DND-41 (cell line): ENCODE data around the gene PXK.

Source experiments
- ATAC-seq: fragments of 200-7000 bp; cut with Tn5 transposase; 3 replicates; pipeline ENCODE4 v1.9.1; 2021; ENCODE audit warnings: low read depth; ENCODE audit not compliant: insufficient read depth
- DNase-seq: peaks from one replicate; pipeline ENCODE4 v3.0.0-alpha.2; 2020
- H2AFZ ChIP-seq: 2 replicates; pipeline ENCODE4 v1.6.0; 2012; ENCODE audit warnings: low read depth, low read length
- H3K27ac ChIP-seq: 2 replicates; pipeline ENCODE4 v1.5.1; 2012; ENCODE audit warnings: low read length, inconsistent platforms
- H3K27me3 ChIP-seq: fragments of 200-600 bp; sonication (generic); 2 replicates; pipeline ENCODE4 v1.6.0; 2012; ENCODE audit warnings: low read length, mild to moderate bottlenecking, inconsistent platforms; ENCODE audit not compliant: insufficient read depth, poor library complexity
- H3K36me3 ChIP-seq: 2 replicates; pipeline ENCODE4 v1.5.1; 2012; ENCODE audit warnings: low read length, inconsistent platforms; ENCODE audit not compliant: insufficient read depth
- H3K4me1 ChIP-seq: 2 replicates; pipeline ENCODE4 v1.5.1; 2012; ENCODE audit warnings: mild to moderate bottlenecking, low read length; ENCODE audit not compliant: insufficient read depth
- H3K4me2 ChIP-seq: 2 replicates; pipeline ENCODE4 v1.6.0; 2012; ENCODE audit warnings: mild to moderate bottlenecking, moderate library complexity, low read length, inconsistent platforms; ENCODE audit not compliant: insufficient read depth
- H3K4me3 ChIP-seq, 2 experiments: fragments of 200-600 bp in 1 of 2; shearing (Covaris generic) in 1 of 2; 2 replicates each; pipeline ENCODE4 v1.5.1; 2012 to 2016; ENCODE audit warnings: inconsistent platforms in 2 of 2, low read length in 2 of 2, mild to moderate bottlenecking in 2 of 2, low read depth in 1 of 2, moderate library complexity in 1 of 2
- H3K79me2 ChIP-seq: 2 replicates; pipeline ENCODE4 v1.6.0; 2012; ENCODE audit warnings: low read length, inconsistent platforms; ENCODE audit not compliant: insufficient read depth
- H3K9ac ChIP-seq: 2 replicates; pipeline ENCODE4 v1.6.0; 2012; ENCODE audit warnings: low read depth, mild to moderate bottlenecking, inconsistent platforms, low read length, moderate library complexity
- H3K9me3 ChIP-seq: 2 replicates; pipeline ENCODE4 v1.5.1; 2012; ENCODE audit warnings: low read length, moderate library complexity, mild to moderate bottlenecking, inconsistent platforms; ENCODE audit not compliant: insufficient read depth, severe bottlenecking
- H4K20me1 ChIP-seq: 2 replicates; pipeline ENCODE4 v1.6.0; 2012; ENCODE audit warnings: low read length; ENCODE audit not compliant: insufficient read depth
- EZH2 ChIP-seq: IDR thresholded peaks from 3 replicates; pipeline ENCODE4 v1.6.1; 2012; ENCODE audit warnings: borderline replicate concordance, low read depth, mild to moderate bottlenecking, moderate library complexity, low read length, inconsistent platforms; ENCODE audit not compliant: severe bottlenecking
- TF ChIP-seq, protein P1 (sequence below): IDR thresholded peaks from 2 replicates; pipeline ENCODE4 v1.5.1; 2012; ENCODE audit warnings: borderline replicate concordance, low read length, moderate library complexity, mild to moderate bottlenecking; ENCODE audit not compliant: poor library complexity, severe bottlenecking; ENCODE audit errors: extremely low read depth

The PXK gene

DNA sequence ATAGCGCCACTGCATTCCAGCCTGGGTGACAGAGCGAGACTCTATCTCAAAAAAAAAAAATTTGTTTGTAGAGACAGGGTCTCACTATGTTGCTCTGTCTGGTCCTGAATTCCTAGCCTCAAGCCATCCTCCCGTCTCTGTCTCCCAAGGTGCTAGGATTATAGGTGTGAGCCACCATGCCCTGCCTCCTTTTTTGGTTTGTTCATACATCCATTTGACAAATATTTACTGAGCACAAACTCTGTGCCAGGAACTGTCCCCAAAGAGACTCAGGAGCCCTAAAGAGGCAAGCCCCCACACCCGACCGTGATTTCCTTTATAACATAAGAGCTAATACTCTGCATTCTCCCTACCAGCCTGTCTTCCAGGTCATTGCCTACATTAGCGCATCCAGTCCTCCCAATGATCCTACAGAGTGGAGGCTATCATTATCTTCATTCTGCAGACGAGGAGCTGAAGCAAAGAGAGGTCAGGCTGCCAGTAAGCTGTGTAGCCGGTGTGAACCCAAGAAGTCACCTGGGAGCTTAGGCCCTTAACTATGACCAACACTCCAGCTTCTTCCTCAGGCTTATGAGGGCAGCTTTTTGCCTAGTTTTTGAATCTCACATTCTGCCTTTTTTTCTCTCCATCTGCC is 6.3 kb upstream of the PXK start:
- ATAC-seq (no peak), DNase-seq (no peak)
- H3K4me1 ChIP-seq = no peaks in the 10 kb centered on the region
- no peaks in the 10 kb centered on the region for H3K9me3 ChIP-seq
- no peak overlapping the region for H3K27ac ChIP-seq
- H3K4me3 ChIP-seq = no peak overlapping the region
- H3K36me3 ChIP-seq = peaks cover 3% of the 10 kb centered on the region; the same call in 1 of the 2 replicates
- no peaks in the 10 kb centered on the region for H3K27me3 ChIP-seq
- H3K9ac ChIP-seq = no peak overlapping the region
- H4K20me1 ChIP-seq = no peaks in the 10 kb centered on the region
- H3K4me2 ChIP-seq = no peak overlapping the region
- TF ChIP-seq, protein P1, sequence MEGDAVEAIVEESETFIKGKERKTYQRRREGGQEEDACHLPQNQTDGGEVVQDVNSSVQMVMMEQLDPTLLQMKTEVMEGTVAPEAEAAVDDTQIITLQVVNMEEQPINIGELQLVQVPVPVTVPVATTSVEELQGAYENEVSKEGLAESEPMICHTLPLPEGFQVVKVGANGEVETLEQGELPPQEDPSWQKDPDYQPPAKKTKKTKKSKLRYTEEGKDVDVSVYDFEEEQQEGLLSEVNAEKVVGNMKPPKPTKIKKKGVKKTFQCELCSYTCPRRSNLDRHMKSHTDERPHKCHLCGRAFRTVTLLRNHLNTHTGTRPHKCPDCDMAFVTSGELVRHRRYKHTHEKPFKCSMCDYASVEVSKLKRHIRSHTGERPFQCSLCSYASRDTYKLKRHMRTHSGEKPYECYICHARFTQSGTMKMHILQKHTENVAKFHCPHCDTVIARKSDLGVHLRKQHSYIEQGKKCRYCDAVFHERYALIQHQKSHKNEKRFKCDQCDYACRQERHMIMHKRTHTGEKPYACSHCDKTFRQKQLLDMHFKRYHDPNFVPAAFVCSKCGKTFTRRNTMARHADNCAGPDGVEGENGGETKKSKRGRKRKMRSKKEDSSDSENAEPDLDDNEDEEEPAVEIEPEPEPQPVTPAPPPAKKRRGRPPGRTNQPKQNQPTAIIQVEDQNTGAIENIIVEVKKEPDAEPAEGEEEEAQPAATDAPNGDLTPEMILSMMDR = no peak
- no peak for TF ChIP-seq EZH2
- no peak overlapping the region for H2AFZ ChIP-seq
- H3K79me2 ChIP-seq = no peaks in the 10 kb centered on the region

DNA sequence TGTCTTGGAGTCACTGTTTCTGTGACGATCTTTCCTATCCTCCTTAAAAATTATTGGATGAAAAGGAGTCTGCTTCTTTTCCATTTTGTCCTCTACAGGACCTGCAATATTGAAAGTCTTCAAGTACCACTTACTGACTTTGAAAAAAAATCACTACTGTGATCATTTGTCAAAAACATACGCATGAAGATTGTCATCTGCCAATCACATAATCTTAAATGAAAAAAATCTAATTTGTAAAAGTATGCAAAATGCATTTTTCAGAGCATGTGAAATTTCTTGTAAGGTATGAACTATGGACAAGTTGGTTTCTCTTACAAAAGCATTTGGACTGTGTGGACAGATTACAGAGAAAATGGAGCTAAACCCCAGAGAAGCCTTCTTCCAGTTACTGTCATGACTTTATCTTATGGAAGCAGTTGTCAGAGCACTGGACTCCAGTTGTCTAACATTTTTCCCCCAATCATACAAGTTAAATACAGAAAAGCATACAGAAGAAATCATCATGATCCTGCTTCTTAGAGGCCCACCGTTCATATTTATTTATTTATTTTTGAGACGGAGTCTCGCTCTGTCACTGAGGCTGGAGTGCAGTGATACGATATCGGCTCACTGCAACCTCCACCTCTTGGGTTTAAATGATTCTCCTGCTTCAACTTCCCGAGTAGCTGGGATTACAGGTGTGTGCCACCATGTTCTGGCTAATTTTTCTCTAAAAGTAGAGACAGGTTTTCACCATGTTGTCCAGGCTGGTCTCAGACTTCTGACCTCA is 3.4 kb upstream of the PXK start:
- no peak overlapping the region for H3K4me3 ChIP-seq
- peaks cover 17% of the 10 kb centered on the region for H3K4me1 ChIP-seq
- DNase-seq (no peak), ATAC-seq (no peak)
- H3K9ac ChIP-seq = no peak overlapping the region
- H4K20me1 ChIP-seq = no peaks in the 10 kb centered on the region
- H3K27ac ChIP-seq = no peak overlapping the region
- no peaks in the 10 kb centered on the region for H3K27me3 ChIP-seq
- H3K36me3 ChIP-seq = no peaks in the 10 kb centered on the region
- H3K4me2 ChIP-seq = no peak overlapping the region
- H3K79me2 ChIP-seq = peaks cover 16% of the 10 kb centered on the region
- TF ChIP-seq, protein P1 = no peak
- TF ChIP-seq EZH2 = no peak
- H2AFZ ChIP-seq = no peak overlapping the region
- H3K9me3 ChIP-seq = no peaks in the 10 kb centered on the region

GRCh38 chr3:58329922-58330413 is 2.7 kb upstream of the PXK start:
- Histone ChIP-seq H3K4me3 (no peak overlapping the region), H3K9ac (no peak overlapping the region), H3K27ac (no peak overlapping the region), H3K4me2 (no peak overlapping the region), H3K36me3 (no peaks in the 10 kb centered on the region), H3K27me3 (no peaks in the 10 kb centered on the region), H3K79me2 (peaks cover 22% of the 10 kb centered on the region), H3K9me3 (no peaks in the 10 kb centered on the region), H4K20me1 (no peaks in the 10 kb centered on the region), H2AFZ (no peak overlapping the region), H3K4me1 (peaks cover 23% of the 10 kb centered on the region)
- TF ChIP-seq EZH2 = no peak
- TF ChIP-seq, protein P1 = no peak
- ATAC-seq = no peak
- no peak for DNase-seq
